KBM-7 (cell line): Measurements from ENCODE around the gene TUBGCP6.

Experiments
- DNase-seq: peaks from one replicate; pipeline ENCODE4 v3.0.0-alpha.2; 2015
- in situ Hi-C: fragments of 300-500 bp; cut with MboI; formaldehyde crosslinking; loops from 2 replicates; pipeline ENCODE4 v1.14.3; 2020; ENCODE audit warnings: low sequenced_read_pairs, low pct_unique_long_range_greater_than_20kb, mixed read lengths

TUBGCP6 gene, protein sequence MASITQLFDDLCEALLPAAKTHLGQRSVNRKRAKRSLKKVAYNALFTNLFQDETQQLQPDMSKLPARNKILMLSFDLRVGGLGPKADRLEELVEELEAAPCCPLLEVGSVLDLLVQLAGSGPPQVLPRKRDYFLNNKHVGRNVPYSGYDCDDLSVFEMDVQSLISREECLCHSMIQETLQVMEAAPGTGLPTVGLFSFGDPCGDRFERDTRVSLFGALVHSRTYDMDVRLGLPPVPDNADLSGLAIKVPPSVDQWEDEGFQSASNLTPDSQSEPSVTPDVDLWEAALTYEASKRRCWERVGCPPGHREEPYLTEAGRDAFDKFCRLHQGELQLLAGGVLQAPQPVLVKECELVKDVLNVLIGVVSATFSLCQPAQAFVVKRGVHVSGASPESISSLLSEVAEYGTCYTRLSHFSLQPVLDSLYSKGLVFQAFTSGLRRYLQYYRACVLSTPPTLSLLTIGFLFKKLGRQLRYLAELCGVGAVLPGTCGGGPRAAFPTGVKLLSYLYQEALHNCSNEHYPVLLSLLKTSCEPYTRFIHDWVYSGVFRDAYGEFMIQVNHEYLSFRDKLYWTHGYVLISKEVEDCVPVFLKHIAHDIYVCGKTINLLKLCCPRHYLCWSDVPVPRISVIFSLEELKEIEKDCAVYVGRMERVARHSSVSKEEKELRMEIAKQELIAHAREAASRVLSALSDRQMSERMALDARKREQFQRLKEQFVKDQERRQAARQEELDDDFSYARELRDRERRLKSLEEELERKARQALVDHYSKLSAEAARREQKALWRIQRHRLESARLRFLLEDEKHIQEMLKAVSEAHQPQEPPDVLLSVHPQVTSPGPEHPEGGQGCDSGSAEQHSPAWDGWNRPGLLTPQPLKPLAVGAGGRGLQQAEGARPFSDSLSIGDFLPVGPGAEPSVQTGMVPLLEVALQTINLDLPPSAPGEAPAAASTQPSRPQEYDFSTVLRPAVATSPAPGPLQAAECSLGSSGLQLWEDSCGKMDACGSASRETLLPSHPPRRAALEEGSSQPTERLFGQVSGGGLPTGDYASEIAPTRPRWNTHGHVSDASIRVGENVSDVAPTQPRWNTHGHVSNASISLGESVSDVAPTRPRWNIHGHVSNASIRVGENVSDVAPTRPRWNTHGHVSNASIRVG (N-terminal part only)

GRCh38 chr22:50244420-50245213, at the start of gene TUBGCP6:
TSS of gene TUBGCP6 (minus strand) at chr22:50245023. CDS start at chr22:50244459, 564 bp downstream.
- in situ Hi-C loops = no loop called here
- DNase-seq = peak; percentile 91

- in situ Hi-C loops = no loop called here
- no peak for DNase-seq
These were observed 49.5 kb upstream of the TUBGCP6 start for GRCh38 chr22:50294319-50294656.

DNA sequence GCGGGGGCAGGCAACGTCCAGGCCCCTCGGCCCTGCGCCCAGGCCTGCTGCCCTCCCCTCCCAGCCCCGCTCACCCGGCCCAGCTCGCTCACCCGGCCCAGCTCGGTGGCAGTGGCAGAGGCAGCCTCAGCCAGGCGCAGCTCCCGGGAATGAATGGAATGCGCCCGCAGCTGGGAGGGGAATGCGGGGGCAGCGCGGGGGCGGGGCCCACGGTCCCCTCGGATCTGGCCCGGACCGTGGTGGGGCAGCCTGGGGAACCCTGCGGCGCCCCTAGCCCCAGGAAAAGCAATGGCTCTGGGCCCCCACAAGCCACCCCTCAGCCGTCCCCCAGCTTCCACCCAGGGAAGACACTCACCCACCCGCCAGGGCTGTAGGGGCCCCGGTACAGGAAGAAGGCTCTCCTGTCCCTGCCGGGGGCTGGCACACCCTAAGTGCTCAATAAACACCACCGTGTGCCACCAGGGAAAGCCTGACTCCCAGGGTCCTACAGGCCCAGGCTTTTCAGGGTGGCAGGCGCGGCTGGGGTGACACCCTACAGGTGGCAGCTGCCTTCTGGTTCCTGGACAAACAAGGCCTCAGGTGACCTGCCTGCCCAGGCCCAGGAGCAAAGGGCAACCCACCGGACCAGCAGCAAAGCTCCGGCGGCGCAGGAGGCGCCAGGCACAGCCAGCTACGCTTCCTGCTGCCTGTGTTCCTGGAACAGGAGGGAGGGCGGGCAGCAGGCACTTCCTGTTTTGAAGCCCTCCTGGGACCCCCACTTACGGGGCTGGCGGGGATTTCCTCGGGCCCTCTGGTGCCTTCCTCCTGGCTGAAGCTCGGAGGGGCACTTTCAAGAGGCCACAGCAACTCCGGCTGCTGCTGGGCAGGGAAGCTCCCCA, 48.9 kb upstream of the TUBGCP6 start:
- in situ Hi-C loops = no loop called here
- peak; percentile 83 for DNase-seq

DNA sequence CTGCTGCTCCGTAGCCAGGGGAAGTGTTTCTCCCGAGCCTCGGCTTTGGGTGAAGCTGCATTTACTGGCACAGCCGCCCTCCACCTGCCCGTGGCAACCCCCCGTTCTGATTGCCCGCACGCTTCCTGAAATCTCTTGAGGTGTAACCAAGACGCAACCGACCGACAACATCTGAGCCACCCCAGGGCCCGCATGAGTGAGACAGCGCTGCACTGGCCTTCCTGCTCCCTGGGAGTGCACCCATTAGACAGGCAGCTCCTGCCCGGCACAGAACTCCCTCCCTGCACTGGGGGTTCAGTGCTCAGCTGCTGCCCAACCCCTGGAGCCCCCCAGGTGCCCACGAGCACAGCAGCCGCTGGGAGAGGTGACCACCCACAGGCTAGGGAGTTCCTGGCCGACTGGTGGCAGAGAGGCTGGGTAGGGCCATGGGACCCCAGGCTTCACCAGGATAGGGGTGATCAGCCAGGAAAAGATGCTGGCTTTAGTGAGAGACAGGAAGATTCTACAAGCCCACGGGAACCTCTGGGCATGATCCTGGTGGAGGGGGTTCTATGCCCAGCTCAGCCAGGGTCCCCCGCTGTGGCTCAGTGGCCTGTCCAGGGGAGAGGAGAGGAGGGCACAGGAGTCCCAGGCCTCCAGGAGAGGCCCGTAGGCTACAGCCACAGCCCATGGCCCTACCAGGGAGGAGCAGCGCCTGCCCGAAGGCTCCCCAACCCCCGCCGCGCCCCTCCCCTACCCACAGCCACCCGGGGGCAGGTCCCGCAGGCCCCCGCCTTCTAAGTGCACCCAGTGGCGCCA, 48.0 kb upstream of the TUBGCP6 start:
- in situ Hi-C loops = no loop called here

DNA sequence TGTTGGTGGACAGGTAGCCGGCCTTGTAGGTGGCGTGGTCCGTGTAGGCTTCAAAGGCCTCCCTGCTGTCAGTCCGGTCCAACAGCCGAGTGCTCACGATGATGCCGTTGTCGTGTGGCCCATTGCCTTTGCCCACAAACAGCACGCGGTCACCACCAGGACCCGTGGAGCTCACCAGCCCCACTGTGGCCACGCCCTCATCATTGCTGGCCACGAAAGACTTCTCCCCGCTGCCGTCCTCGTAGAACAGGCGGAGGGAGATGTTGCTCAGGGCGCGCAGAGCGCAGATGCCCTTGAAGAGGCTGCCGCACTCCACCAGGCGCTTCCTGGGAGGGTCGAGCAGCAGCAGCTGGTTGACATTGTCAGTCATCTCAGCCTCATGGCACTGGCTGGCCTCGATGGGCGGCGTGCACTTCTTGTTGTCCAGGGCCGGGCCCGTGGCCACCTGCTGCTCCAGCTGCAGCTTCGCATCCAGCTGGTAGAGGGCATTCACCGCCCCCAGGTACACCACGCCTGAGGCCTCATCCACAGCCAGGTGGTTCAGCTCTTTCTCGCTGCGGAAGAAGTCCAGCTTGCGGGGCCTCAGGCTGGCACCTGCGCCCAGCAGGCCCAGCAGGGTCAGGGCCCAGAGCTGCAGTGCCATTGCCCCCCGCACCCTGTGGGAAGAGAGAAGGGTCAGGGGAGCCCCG, 45.3 kb upstream of the TUBGCP6 start:
- no peak for DNase-seq
- in situ Hi-C loops = no loop called here

More for the DNA sequence above, 48.0 kb upstream of the TUBGCP6 start:
- peak; percentile 68 for DNase-seq

DNA sequence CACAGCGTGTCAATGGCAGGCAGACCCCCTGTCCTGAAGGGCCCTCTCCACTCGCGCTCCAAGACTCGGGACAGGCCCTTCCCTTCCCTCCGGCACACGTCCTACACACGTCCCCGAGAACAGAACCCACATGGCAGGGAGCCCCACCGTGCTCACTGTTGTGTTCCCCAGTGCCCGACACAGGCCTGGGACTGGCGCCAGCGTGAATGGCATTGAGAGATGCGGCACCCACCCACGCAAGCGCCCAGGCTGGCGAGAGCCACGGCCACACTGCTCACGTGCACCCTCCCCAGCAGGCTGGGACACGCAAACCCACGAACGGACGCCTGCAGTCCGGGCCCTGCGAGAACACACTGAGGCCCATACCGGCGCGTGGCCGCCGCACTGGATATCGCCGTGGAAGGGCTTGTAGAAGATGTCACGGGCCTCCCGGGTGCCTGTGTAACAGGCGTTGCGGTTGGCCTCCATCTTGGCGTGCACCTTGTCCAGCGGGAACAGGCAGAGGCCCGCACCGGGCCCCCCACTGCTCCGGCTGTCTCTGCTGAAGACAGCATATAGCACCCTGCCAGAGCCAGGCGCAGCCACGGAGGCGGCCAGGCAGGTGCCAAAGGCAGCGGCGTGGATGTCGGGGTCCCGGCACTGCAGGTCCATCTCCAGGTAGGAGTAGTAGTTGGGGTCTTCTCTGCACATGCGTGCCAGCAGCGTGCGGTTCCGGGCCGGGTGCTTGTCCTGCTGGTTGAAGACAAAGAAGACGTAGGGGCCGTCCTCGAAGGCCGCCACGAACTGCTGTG, 44.5 kb upstream of the TUBGCP6 start:
- no peak for DNase-seq
- in situ Hi-C loops = no loop called here

DNA sequence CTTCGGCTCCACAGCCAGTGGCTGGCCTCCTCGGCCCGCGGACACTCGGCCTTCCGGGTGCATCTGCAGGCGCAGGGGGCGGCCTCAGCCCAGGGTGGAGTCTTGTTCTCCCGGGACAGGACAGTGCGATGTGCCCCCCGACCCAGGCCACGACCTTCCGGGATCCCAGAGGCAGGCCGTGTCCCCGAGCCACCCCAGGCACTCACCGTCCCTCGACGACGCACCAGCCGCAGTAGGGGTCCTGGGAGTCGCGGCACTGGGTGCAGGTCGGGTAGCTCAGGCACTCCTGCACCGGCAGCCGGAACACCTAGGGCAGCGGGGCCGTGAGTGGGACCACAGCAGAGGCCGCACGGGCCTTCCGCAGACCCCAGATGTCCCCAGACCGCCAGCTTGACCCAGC, 42.9 kb upstream of the TUBGCP6 start:
- in situ Hi-C loops = no loop called here
- no peak for DNase-seq

- DNase-seq = no peak
- in situ Hi-C loops = no loop called here
These were observed 42.0 kb upstream of the TUBGCP6 start for GRCh38 chr22:50286701-50287318.

- no peak for DNase-seq
- in situ Hi-C loops = no loop called here
These were observed 41.5 kb upstream of the TUBGCP6 start for GRCh38 chr22:50286275-50286674.

GRCh38 chr22:50285568-50286229, 40.9 kb upstream of the TUBGCP6 start:
- DNase-seq = no peak
- in situ Hi-C loops = no loop called here

GRCh38 chr22:50284479-50284878, 39.7 kb upstream of the TUBGCP6 start:
- in situ Hi-C loops = no loop called here
- no peak for DNase-seq

DNA sequence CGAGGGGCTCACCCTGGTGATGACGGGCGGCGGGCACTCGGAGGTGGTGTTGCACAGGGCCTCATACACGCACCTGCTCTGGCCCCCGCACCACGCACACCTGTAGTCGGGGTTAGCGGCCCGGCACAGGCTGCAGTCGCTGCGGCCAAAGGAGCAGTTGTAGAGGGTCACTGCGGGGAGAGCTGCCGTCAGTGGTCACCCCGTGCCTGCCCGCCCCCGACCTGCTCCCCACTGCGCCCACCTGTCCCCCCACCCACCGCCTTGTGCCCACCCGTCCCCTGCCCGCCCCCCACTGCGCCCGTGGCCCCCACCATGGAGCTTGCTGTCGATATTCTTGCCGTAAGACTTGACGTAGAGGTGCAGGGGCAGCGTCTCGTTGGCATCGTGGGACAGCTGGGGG, 39.0 kb upstream of the TUBGCP6 start:
- DNase-seq = no peak
- in situ Hi-C loops = no loop called here

GRCh38 chr22:50282361-50283155, 37.7 kb upstream of the TUBGCP6 start:
- in situ Hi-C loops = no loop called here
- no peak for DNase-seq

DNA sequence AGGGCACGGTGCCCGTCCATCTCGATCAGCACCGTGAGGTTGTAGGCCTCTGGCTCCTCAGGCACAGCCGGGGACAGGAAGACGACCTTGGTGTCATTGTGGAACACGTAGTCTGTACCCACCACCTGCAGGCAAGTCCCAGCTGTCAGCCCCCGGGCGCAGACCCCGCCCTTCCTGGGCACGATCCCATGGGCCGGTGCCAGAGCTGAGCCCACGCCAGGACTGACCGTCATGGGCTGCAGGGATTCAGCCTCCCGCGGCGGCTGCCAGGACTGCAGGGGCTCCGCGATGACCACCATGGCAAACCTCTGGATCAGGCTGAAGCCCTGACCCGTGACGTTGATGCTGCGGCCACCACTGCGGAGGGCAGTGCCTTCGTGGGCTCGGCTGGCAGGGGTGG, 37.1 kb upstream of the TUBGCP6 start:
- in situ Hi-C loops = no loop called here
- no peak for DNase-seq

DNA sequence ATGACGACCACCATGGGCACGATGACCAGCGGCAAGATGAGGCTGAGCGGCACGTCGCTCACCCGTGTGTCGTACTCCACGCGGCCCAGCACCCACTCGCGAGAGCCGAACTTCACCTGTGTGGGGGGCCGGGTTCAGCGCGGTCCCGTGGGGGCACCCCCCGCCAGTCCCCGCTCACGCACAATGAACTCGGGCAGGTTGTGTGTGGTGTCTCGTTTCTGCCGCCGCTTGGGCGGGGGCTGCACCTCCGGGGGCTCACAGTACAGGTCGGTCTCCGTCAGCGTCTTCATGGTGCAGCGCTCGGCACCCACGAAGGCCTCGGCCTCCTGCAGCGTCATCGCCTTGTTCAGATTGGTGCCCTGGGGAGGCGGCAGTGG, 36.5 kb upstream of the TUBGCP6 start:
- in situ Hi-C loops = no loop called here

More for the DNA sequence above, 36.5 kb upstream of the TUBGCP6 start:
- no peak for DNase-seq
